ENCODE measurements around the gene HRNR.

Gene HRNR

GRCh38 chr1:152186556-152187285 lies 37.3 kb downstream of the HRNR start:
- Histone ChIP-seq H3K9me3 (ENCODE audit: insufficient read depth, low read depth, low read length) (no peaks in the 10 kb centered on the region), H3K9ac (ENCODE audit: low read depth, low read length) (no peak overlapping the region), H3K4me1 (ENCODE audit: insufficient read depth, low read length) (no peaks in the 10 kb centered on the region), H3K27ac (ENCODE audit: low read length) (no peak overlapping the region), H3K36me3 (ENCODE audit: insufficient read depth, low read depth, low read length) (no peaks in the 10 kb centered on the region), H3K27me3 (ENCODE audit: insufficient read depth, low read length) (peaks cover 14% of the 10 kb centered on the region), H3K4me3 (ENCODE audit: low read length) (no peak overlapping the region)

GRCh38 chr1:152185544-152186391 lies 38.2 kb downstream of the HRNR start:
- Histone ChIP-seq H3K27me3 (ENCODE audit: insufficient read depth, low read length) (peaks cover 14% of the 10 kb centered on the region), H3K9ac (ENCODE audit: low read depth, low read length) (no peak overlapping the region), H3K4me1 (ENCODE audit: insufficient read depth, low read length) (no peaks in the 10 kb centered on the region), H3K4me3 (ENCODE audit: low read length) (no peak overlapping the region), H3K27ac (ENCODE audit: low read length) (no peak overlapping the region), H3K9me3 (ENCODE audit: insufficient read depth, low read depth, low read length) (no peaks in the 10 kb centered on the region), H3K36me3 (ENCODE audit: insufficient read depth, low read depth, low read length) (no peaks in the 10 kb centered on the region)

GRCh38 chr1:152182944-152183361 lies 41.0 kb downstream of the HRNR start:
- no peaks in the 10 kb centered on the region for H3K9me3 ChIP-seq (ENCODE audit: insufficient read depth, low read depth, low read length)
- H3K36me3 ChIP-seq (ENCODE audit: insufficient read depth, low read depth, low read length), result no peaks in the 10 kb centered on the region
- no peaks in the 10 kb centered on the region for H3K4me1 ChIP-seq (ENCODE audit: insufficient read depth, low read length)
- H3K27me3 ChIP-seq (ENCODE audit: insufficient read depth, low read length), result peaks cover 14% of the 10 kb centered on the region
- H3K4me3 ChIP-seq (ENCODE audit: low read length), result no peak overlapping the region
- no peak overlapping the region for H3K9ac ChIP-seq (ENCODE audit: low read depth, low read length)
- no peak overlapping the region for H3K27ac ChIP-seq (ENCODE audit: low read length)

- Histone ChIP-seq H3K27ac (ENCODE audit: low read length) (no peak overlapping the region), H3K9me3 (ENCODE audit: insufficient read depth, low read depth, low read length) (no peaks in the 10 kb centered on the region), H3K36me3 (ENCODE audit: insufficient read depth, low read depth, low read length) (no peaks in the 10 kb centered on the region), H3K27me3 (ENCODE audit: insufficient read depth, low read length) (peaks cover 14% of the 10 kb centered on the region), H3K4me3 (ENCODE audit: low read length) (no peak overlapping the region), H3K4me1 (ENCODE audit: insufficient read depth, low read length) (no peaks in the 10 kb centered on the region), H3K9ac (ENCODE audit: low read depth, low read length) (no peak overlapping the region)
These were observed 41.6 kb downstream of the HRNR start for GRCh38 chr1:152182431-152182830.

GRCh38 chr1:152179566-152179965 lies 44.4 kb downstream of the HRNR start:
- Histone ChIP-seq H3K4me1 (ENCODE audit: insufficient read depth, low read length) (no peaks in the 10 kb centered on the region), H3K9ac (ENCODE audit: low read depth, low read length) (no peak overlapping the region), H3K27me3 (ENCODE audit: insufficient read depth, low read length) (peaks cover 5% of the 10 kb centered on the region; the same call in 1 of the 2 replicates), H3K4me3 (ENCODE audit: low read length) (no peak overlapping the region), H3K27ac (ENCODE audit: low read length) (no peak overlapping the region), H3K36me3 (ENCODE audit: insufficient read depth, low read depth, low read length) (no peaks in the 10 kb centered on the region), H3K9me3 (ENCODE audit: insufficient read depth, low read depth, low read length) (no peaks in the 10 kb centered on the region)

GRCh38 chr1:152170287-152170905 lies 53.6 kb downstream of the HRNR start:
- Histone ChIP-seq H3K4me1 (ENCODE audit: insufficient read depth, low read length) (no peaks in the 10 kb centered on the region), H3K27ac (ENCODE audit: low read length) (no peak overlapping the region), H3K9me3 (ENCODE audit: insufficient read depth, low read depth, low read length) (no peaks in the 10 kb centered on the region), H3K36me3 (ENCODE audit: insufficient read depth, low read depth, low read length) (no peaks in the 10 kb centered on the region), H3K4me3 (ENCODE audit: low read length) (no peak overlapping the region), H3K9ac (ENCODE audit: low read depth, low read length) (no peak overlapping the region), H3K27me3 (ENCODE audit: insufficient read depth, low read length) (no peaks in the 10 kb centered on the region)

- Histone ChIP-seq H3K36me3 (ENCODE audit: insufficient read depth, low read depth, low read length) (no peaks in the 10 kb centered on the region), H3K4me1 (ENCODE audit: insufficient read depth, low read length) (no peaks in the 10 kb centered on the region), H3K9me3 (ENCODE audit: insufficient read depth, low read depth, low read length) (no peaks in the 10 kb centered on the region), H3K27me3 (ENCODE audit: insufficient read depth, low read length) (no peaks in the 10 kb centered on the region), H3K9ac (ENCODE audit: low read depth, low read length) (no peak overlapping the region), H3K4me3 (ENCODE audit: low read length) (no peak overlapping the region), H3K27ac (ENCODE audit: low read length) (no peak overlapping the region)
These were observed 54.5 kb downstream of the HRNR start for GRCh38 chr1:152169366-152170025.

GRCh38 chr1:152168535-152168868 lies 55.5 kb downstream of the HRNR start:
- Histone ChIP-seq H3K36me3 (ENCODE audit: insufficient read depth, low read depth, low read length) (no peaks in the 10 kb centered on the region), H3K4me1 (ENCODE audit: insufficient read depth, low read length) (no peaks in the 10 kb centered on the region), H3K27me3 (ENCODE audit: insufficient read depth, low read length) (no peaks in the 10 kb centered on the region), H3K9ac (ENCODE audit: low read depth, low read length) (no peak overlapping the region), H3K27ac (ENCODE audit: low read length) (no peak overlapping the region), H3K9me3 (ENCODE audit: insufficient read depth, low read depth, low read length) (no peaks in the 10 kb centered on the region), H3K4me3 (ENCODE audit: low read length) (no peak overlapping the region)

GRCh38 chr1:152167835-152168534 lies 56.0 kb downstream of the HRNR start:
- H3K36me3 ChIP-seq (ENCODE audit: insufficient read depth, low read depth, low read length), result no peaks in the 10 kb centered on the region
- H3K4me1 ChIP-seq (ENCODE audit: insufficient read depth, low read length), result no peaks in the 10 kb centered on the region
- no peak overlapping the region for H3K27ac ChIP-seq (ENCODE audit: low read length)
- no peaks in the 10 kb centered on the region for H3K9me3 ChIP-seq (ENCODE audit: insufficient read depth, low read depth, low read length)
- no peak overlapping the region for H3K9ac ChIP-seq (ENCODE audit: low read depth, low read length)
- no peak overlapping the region for H3K4me3 ChIP-seq (ENCODE audit: low read length)
- H3K27me3 ChIP-seq (ENCODE audit: insufficient read depth, low read length), result no peaks in the 10 kb centered on the region

- Histone ChIP-seq H3K27ac (ENCODE audit: low read length) (no peak overlapping the region), H3K9ac (ENCODE audit: low read depth, low read length) (no peak overlapping the region), H3K9me3 (ENCODE audit: insufficient read depth, low read depth, low read length) (no peaks in the 10 kb centered on the region), H3K4me1 (ENCODE audit: insufficient read depth, low read length) (no peaks in the 10 kb centered on the region), H3K4me3 (ENCODE audit: low read length) (no peak overlapping the region), H3K36me3 (ENCODE audit: insufficient read depth, low read depth, low read length) (no peaks in the 10 kb centered on the region), H3K27me3 (ENCODE audit: insufficient read depth, low read length) (no peaks in the 10 kb centered on the region)
These were observed 57.0 kb downstream of the HRNR start for GRCh38 chr1:152166966-152167365.

Measured in iPS-20b (cell line).